ENCODE results near the gene WFDC2.

GRCh38 chr20:45420125-45420524 is 49.4 kb upstream of the WFDC2 start:
- TF ChIP-seq EZH2 (IDR thresholded peaks at IDR 0.05; ENCODE audit: insufficient read depth, poor library complexity, severe bottlenecking) (no peak), EZH2phosphoT487 (IDR thresholded peaks at IDR 0.05; ENCODE audit: insufficient read depth, low read depth) (no peak)

All from GM23248 (cell line).